ENCODE data around the gene C13orf46. TPM values are rescaled to one million over a fixed set of nuclear protein-coding genes. Genes with fewer than 3 reads are reported as not detected.

Gene C13orf46
- total RNA-seq, 2 experiments from 2014 or later, result 1.6 to 1.9 TPM

GRCh38 chr13:114000151-114001040 is 26.5 kb upstream of the C13orf46 start:
- no peak for DNase-seq
- Mint-ChIP-seq H3K27me3 (no peaks in the 10 kb centered on the region), H3K9me3 (no peaks in the 10 kb centered on the region), H3K36me3 (ENCODE audit: low read depth) (peaks cover 3% of the 10 kb centered on the region), H3K4me1 (ENCODE audit: low read depth) (no peaks in the 10 kb centered on the region), H3K27ac (no peak overlapping the region), H3K4me3 (no peak overlapping the region)
- CTCF ChIA-PET, result no interaction called here
- intact Hi-C loops (cut with micrococcal nuclease), result no loop called here
- TF ChIP-seq CTCF (IDR thresholded peaks at IDR 0.05), result no peak
- no peak for ATAC-seq
- POLR2A ChIA-PET, result interaction anchor here (1.6 kb wide), 1 partner anchor 32 kb away, joined by 3 read pairs; no protein-coding TSS in a partner anchor

DNA sequence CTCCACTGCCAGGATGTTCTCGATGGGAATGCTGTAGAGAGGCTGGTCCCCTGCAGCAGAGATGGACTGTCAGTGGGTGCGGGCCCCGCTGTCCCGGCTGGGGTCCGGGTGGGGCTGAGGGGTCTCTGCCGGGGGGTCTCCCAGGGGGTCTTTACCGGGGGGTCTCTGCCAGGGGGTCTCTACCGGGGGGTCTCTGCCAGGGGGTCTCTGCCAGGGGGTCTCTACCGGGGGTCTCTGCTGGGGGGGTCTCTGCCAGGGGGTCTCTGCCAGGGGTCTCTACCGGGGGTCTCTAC is 25.7 kb upstream of the C13orf46 start:
- no peak for TF ChIP-seq CTCF (IDR thresholded peaks at IDR 0.05)
- ATAC-seq (no peak), DNase-seq (no peak)
- Mint-ChIP-seq H3K27ac (no peak overlapping the region), H3K36me3 (ENCODE audit: low read depth) (peaks cover 3% of the 10 kb centered on the region), H3K9me3 (no peaks in the 10 kb centered on the region), H3K4me1 (ENCODE audit: low read depth) (no peaks in the 10 kb centered on the region), H3K4me3 (no peak overlapping the region), H3K27me3 (no peaks in the 10 kb centered on the region)
- ChIA-PET CTCF (no interaction called here), POLR2A (interaction anchor here (1.6 kb wide), 1 partner anchor 32 kb away, joined by 3 read pairs; no protein-coding TSS in a partner anchor)
- intact Hi-C loops (cut with micrococcal nuclease), result no loop called here

- peaks cover 7% of the 10 kb centered on the region for H3K36me3 Mint-ChIP-seq (ENCODE audit: low read depth)
- H3K9me3 Mint-ChIP-seq, result no peaks in the 10 kb centered on the region
- no peak for TF ChIP-seq CTCF (IDR thresholded peaks at IDR 0.05)
- no peak for ATAC-seq
- CTCF ChIA-PET, result no interaction called here
- intact Hi-C loops (cut with micrococcal nuclease), result no loop called here
- H3K27me3 Mint-ChIP-seq, result no peaks in the 10 kb centered on the region
- no peak for DNase-seq
- H3K4me3 Mint-ChIP-seq, result no peak overlapping the region
- H3K27ac Mint-ChIP-seq, result peak overlapping the region; percentile 5
- no peaks in the 10 kb centered on the region for H3K4me1 Mint-ChIP-seq (ENCODE audit: low read depth)
- POLR2A ChIA-PET, result interaction anchor here (1.6 kb wide), 1 partner anchor 31 kb away, joined by 3 read pairs; no protein-coding TSS in a partner anchor
Measured at GRCh38 chr13:113998781-113999617, 25.1 kb upstream of the C13orf46 start.

DNA sequence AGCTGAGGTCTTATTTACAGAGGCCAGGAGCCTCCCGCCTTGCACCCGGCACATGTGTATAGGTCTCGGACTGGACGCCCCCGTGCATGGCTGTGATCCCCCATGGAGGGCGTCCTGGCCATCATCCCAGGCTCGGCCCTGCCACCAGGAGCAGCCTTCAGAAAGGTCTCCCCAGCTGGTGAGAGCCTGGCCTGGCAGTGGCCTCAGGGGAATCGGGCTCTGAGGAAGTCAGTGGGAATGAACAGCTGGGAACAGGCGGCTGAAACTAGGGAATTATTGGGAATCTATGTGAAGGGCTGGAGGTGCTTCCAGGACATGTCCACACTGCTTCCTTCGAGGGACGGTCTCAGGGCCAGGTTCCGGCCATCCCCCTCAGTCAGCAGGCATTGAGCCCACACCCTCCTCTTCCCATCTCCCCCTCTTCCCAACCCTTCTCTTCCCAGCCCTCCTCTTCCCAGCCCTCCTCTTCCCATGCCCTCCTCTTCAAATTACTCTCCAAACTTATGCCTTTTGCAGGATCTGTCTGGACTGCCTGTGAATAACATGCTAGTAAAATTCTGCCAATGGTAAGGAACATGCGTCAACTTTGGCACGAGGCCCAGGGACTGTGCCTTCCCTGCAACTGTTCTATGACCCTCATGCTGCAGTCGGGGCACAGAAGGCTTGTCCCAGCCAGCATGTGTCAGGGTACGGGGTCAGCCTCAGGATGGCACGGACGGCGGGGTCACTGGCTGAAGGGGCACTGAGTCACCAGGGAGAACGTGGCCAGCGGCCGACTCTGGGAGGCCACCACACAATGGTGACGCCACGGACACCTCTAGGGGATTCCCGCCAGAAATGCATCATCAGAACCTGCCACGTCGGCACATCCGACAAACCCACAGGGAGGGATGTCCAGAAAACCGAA is 24.2 kb upstream of the C13orf46 start:
- Mint-ChIP-seq H3K27me3 (no peaks in the 10 kb centered on the region), H3K36me3 (ENCODE audit: low read depth) (peaks cover 7% of the 10 kb centered on the region), H3K9me3 (no peaks in the 10 kb centered on the region), H3K4me1 (ENCODE audit: low read depth) (no peaks in the 10 kb centered on the region), H3K27ac (no peak overlapping the region), H3K4me3 (no peak overlapping the region)
- ChIA-PET POLR2A (no interaction called here), CTCF (no interaction called here)
- no peak for DNase-seq
- no peak for TF ChIP-seq CTCF (IDR thresholded peaks at IDR 0.05)
- intact Hi-C loops (cut with micrococcal nuclease), result no loop called here
- no peak for ATAC-seq
